HepG2 (cell line): ENCODE measurements around the gene ZDHHC6. TPM values are rescaled to one million over a fixed set of nuclear protein-coding genes. Genes with fewer than 3 reads are reported as not detected.

Experiments
- HOXA3 ChIP-seq: sonication (generic); formaldehyde crosslinking; IDR thresholded peaks from 2 replicates; pipeline ENCODE4 v1.5.0; 2020; ENCODE audit warnings: missing genetic modification reagents
- KLF12 ChIP-seq: sonication (generic); formaldehyde crosslinking; IDR thresholded peaks from 2 replicates; pipeline ENCODE4 v1.4.0; 2020; ENCODE audit warnings: missing genetic modification reagents, borderline replicate concordance
- LCORL ChIP-seq, 2 experiments: fragments of 450-650 bp in 1 of 2; sonication (generic) in 1 of 2; formaldehyde crosslinking in 1 of 2; IDR thresholded peaks; 2 replicates each; pipeline versions ENCODE4 v1.5.0 to v1.6.1; 2017 to 2020; ENCODE audit warnings: antibody characterized with exemption in 1 of 2, missing genetic modification reagents in 1 of 2
- PITX1 ChIP-seq: sonication (generic); formaldehyde crosslinking; IDR thresholded peaks from 2 replicates; pipeline ENCODE4 v1.5.1; 2020; ENCODE audit warnings: mild to moderate bottlenecking, missing genetic modification reagents
- SIN3A ChIP-seq: IDR thresholded peaks from 2 replicates; pipeline ENCODE4 v1.6.1; 2011; ENCODE audit warnings: low read depth, mild to moderate bottlenecking, control low read depth, low read length, borderline replicate concordance
- STAG1 ChIP-seq: sonication (generic); formaldehyde crosslinking; IDR thresholded peaks from 2 replicates; pipeline ENCODE4 v1.4.0; 2020; ENCODE audit warnings: missing genetic modification reagents
- ZBTB7A ChIP-seq: sonication (generic); formaldehyde crosslinking; IDR thresholded peaks from 2 replicates; pipeline ENCODE4 v1.8.0; 2022; ENCODE audit warnings: mild to moderate bottlenecking, missing genetic modification reagents
- ZNF124 ChIP-seq: sonication (generic); formaldehyde crosslinking; IDR thresholded peaks from 2 replicates; pipeline ENCODE4 v1.4.0; 2020; ENCODE audit warnings: missing genetic modification reagents
- ZNF235 ChIP-seq: sonication (generic); formaldehyde crosslinking; IDR thresholded peaks from 2 replicates; pipeline ENCODE4 v1.8.1; 2023; ENCODE audit warnings: mild to moderate bottlenecking, missing genetic modification reagents, borderline replicate concordance
- ZNF546 ChIP-seq: sonication (generic); formaldehyde crosslinking; conservative IDR thresholded peaks from 2 replicates; pipeline ENCODE4 v1.8.1; 2023; ENCODE audit warnings: mild to moderate bottlenecking, missing genetic modification reagents
- polyA plus RNA-seq, 8 experiments: library from polyadenylated mRNA; depleted of rRNA in 3 of 8; stranded (reverse) in 7 of 8; unstranded in 1 of 8; fragments of >200 nt; fragmentation: Illumina TruSeq in 4 of 8; extraction: Trizol in 4 of 8; gene quantifications; 2 replicates each; pipeline versions ENCODE4 v1.2.1 to v1.2.3, GENCODE V29; 2011 to 2016; ENCODE audit warnings: low read depth in 4 of 8, missing spikeins in 1 of 8, mixed read lengths in 1 of 8; ENCODE audit not compliant: insufficient read depth in 1 of 8
- total RNA-seq, 5 experiments: library from RNA; depleted of rRNA; stranded (reverse); fragments of >200 nt; fragmentation: Illumina TruSeq; extraction: Trizol; gene quantifications; 2 replicates each; pipeline ENCODE4 v1.2.3, GENCODE V29; 2016; ENCODE audit warnings: low read depth in 1 of 5
- TF ChIP-seq, protein P1 (sequence below): IDR thresholded peaks from 2 replicates; pipeline ENCODE4 v1.6.1; 2018; ENCODE audit warnings: missing genetic modification reagents
- TF ChIP-seq, protein P2 (sequence below): sonication (generic); formaldehyde crosslinking; IDR thresholded peaks from 2 replicates; pipeline ENCODE4 v1.8.0; 2022; ENCODE audit warnings: missing genetic modification reagents, mild to moderate bottlenecking, borderline replicate concordance
- TF ChIP-seq, protein P3 (sequence below): sonication (generic); formaldehyde crosslinking; IDR thresholded peaks from 2 replicates; pipeline ENCODE4 v1.8.0; 2022; ENCODE audit warnings: mild to moderate bottlenecking, missing genetic modification reagents

ZDHHC6 gene
- total and polyA plus RNA-seq, 2 of the 13 experiments (the other 11 are each of a cell fraction or from before 2014, with no cell fraction given) = 20.9 to 49.4 TPM

DNA sequence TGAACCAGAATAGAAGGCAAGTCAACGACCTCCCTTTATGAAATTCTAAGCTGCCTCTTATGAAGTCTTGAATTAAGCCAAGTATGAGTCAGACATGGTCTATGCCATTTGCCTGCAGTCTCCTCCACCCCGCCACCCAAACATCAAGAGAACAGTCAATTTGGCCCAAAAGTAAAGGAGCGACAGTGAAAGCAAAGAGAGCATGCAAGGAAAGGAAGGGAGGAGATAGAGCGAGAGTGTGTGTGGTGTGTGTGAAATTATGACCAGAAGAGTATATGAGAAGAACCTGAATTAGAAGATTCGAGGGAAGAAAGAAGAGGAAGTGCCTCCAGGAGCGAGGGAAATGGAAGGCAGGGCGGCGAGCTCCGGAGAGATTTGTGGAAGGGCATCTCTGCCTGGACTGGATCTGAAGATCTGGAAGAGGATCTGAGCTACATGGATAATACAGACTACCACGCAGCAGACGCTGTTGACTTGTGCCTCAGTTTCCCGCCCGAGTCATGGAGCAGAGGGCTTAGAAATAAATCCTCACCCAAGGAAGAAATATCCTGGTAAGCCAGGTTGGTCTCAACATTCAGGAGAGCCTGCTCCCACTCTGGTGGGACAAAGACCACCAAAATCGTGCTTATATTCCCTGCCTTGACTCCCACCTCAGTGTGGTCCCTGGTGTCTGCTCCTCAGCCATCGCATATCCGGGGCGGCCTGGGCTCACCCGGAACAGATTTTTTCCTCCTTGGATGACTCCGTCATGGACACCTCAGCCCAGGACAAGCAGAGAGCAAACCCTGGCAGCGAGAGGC lies 459 bp downstream of the ZDHHC6 start (continued):
- 0 out of 2 replicates have a peak, but pooled peaks have one; percentile 7 for TF ChIP-seq STAG1
- peak; percentile 31; the same call in 1 of the 2 replicates for TF ChIP-seq HOXA3 (CRISPR knock-in tag)
- TF ChIP-seq, protein P1, sequence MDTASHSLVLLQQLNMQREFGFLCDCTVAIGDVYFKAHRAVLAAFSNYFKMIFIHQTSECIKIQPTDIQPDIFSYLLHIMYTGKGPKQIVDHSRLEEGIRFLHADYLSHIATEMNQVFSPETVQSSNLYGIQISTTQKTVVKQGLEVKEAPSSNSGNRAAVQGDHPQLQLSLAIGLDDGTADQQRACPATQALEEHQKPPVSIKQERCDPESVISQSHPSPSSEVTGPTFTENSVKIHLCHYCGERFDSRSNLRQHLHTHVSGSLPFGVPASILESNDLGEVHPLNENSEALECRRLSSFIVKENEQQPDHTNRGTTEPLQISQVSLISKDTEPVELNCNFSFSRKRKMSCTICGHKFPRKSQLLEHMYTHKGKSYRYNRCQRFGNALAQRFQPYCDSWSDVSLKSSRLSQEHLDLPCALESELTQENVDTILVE = no peak
- 0 out of 2 replicates have a peak, but pooled peaks have one; percentile 1 for TF ChIP-seq ZNF546 (CRISPR knock-in tag)
- no peak for TF ChIP-seq KLF12 (CRISPR knock-in tag)
- TF ChIP-seq PITX1 = 0 out of 2 replicates have a peak, but pooled peaks have one; percentile 11
- no peak for TF ChIP-seq LCORL (IDR thresholded peaks at IDR 0.05)
- TF ChIP-seq LCORL (CRISPR knock-in tag; IDR thresholded peaks at IDR 0.05) = 0 out of 2 replicates have a peak, but pooled peaks have one; percentile 1
- no peak for TF ChIP-seq ZNF235
- TF ChIP-seq, protein P2, sequence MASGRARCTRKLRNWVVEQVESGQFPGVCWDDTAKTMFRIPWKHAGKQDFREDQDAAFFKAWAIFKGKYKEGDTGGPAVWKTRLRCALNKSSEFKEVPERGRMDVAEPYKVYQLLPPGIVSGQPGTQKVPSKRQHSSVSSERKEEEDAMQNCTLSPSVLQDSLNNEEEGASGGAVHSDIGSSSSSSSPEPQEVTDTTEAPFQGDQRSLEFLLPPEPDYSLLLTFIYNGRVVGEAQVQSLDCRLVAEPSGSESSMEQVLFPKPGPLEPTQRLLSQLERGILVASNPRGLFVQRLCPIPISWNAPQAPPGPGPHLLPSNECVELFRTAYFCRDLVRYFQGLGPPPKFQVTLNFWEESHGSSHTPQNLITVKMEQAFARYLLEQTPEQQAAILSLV (CRISPR knock-in tag) = 0 out of 2 replicates have a peak, but pooled peaks have one; percentile 52
- peak; percentile 28; the same call in 1 of the 2 replicates for TF ChIP-seq ZBTB7A (CRISPR knock-in tag)
- no peak for TF ChIP-seq SIN3A
- TF ChIP-seq, protein P3, sequence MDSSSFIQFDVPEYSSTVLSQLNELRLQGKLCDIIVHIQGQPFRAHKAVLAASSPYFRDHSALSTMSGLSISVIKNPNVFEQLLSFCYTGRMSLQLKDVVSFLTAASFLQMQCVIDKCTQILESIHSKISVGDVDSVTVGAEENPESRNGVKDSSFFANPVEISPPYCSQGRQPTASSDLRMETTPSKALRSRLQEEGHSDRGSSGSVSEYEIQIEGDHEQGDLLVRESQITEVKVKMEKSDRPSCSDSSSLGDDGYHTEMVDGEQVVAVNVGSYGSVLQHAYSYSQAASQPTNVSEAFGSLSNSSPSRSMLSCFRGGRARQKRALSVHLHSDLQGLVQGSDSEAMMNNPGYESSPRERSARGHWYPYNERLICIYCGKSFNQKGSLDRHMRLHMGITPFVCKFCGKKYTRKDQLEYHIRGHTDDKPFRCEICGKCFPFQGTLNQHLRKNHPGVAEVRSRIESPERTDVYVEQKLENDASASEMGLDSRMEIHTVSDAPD (CRISPR knock-in tag) = 0 out of 2 replicates have a peak, but pooled peaks have one; percentile 10
- TF ChIP-seq ZNF124 (CRISPR knock-in tag) = 0 out of 2 replicates have a peak, but pooled peaks have one; percentile 19
